ENCODE data around the gene RNF123.

DNA sequence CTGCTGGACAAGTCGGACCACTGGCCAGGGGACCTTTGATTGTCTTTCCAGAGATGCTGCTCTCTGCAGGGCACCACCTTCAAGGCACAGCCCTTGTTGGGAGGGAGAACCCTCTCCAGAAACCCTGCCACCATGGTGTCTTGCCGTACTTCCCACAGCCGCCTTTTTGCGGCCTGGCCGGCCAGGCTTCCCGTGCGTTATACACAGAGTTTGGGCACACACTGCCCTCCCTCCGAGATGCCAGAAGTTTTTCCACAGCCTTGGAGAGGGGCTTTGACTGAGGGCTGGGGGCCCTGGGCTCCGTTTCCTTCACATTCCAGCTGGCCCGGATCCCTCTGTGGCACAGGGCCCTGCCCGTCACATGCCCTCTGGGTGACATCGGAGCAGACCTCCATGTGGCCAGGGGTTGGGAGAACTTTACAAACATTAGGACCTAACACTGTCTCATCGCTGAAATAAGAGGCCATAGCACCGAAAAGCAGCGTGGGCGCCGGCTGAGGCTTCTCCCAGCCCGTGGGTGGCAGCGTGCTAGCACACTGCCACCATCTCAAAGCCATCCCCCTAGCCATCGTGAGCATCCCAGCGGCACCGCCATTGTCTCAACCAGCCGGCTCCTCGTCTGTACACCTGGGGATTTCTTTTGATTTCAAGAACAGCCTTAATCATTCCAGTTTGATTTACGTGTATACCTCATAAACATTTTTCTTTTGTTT is 21.5 kb upstream of the RNF123 start:
- TF ChIP-seq, protein P1, sequence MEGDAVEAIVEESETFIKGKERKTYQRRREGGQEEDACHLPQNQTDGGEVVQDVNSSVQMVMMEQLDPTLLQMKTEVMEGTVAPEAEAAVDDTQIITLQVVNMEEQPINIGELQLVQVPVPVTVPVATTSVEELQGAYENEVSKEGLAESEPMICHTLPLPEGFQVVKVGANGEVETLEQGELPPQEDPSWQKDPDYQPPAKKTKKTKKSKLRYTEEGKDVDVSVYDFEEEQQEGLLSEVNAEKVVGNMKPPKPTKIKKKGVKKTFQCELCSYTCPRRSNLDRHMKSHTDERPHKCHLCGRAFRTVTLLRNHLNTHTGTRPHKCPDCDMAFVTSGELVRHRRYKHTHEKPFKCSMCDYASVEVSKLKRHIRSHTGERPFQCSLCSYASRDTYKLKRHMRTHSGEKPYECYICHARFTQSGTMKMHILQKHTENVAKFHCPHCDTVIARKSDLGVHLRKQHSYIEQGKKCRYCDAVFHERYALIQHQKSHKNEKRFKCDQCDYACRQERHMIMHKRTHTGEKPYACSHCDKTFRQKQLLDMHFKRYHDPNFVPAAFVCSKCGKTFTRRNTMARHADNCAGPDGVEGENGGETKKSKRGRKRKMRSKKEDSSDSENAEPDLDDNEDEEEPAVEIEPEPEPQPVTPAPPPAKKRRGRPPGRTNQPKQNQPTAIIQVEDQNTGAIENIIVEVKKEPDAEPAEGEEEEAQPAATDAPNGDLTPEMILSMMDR (IDR thresholded peaks at IDR 0.05 in 2 of 3, conservative IDR thresholded peaks at IDR 0.05 in 1 of 3; ENCODE audit: borderline replicate concordance in 1 of 3, insufficient read depth in 1 of 3, low read depth in 2 of 3, low read length in 2 of 3), result no peak
- TF ChIP-seq TCF7L2 (IDR thresholded peaks at IDR 0.05; ENCODE audit: borderline replicate concordance, extremely low read depth, insufficient read depth, insufficient read length) (no peak), POLR2A (IDR thresholded peaks at IDR 0.05; ENCODE audit: borderline replicate concordance, extremely low read depth, insufficient read depth, insufficient read length) (no peak), CEBPB (IDR thresholded peaks at IDR 0.05; ENCODE audit: low read depth) (no peak), EGR1 (IDR thresholded peaks at IDR 0.05; ENCODE audit: low read depth) (no peak), EZH2 (IDR thresholded peaks at IDR 0.05) (no peak), POLR2AphosphoS5 (IDR thresholded peaks at IDR 0.05; ENCODE audit: low read depth, low read length) (no peak), EZH2phosphoT487 (IDR thresholded peaks at IDR 0.05; ENCODE audit: borderline replicate concordance) (no peak)

All from HCT116 (cell line).